Transverse colon (tissue), 4 donors: ENCODE results near the gene ITPKB. TPM values are rescaled to one million over a fixed set of nuclear protein-coding genes. Genes with fewer than 3 reads are reported as not detected.

Source experiments
- DNase-seq: peaks from one replicate; pipeline ENCODE4 v3.0.0-alpha.2; 2019
- H3K27ac ChIP-seq, 4 donors: fragments of 200-600 bp; sonication (generic); 2 replicates each; pipeline ENCODE4 v1.5.1; 2016 to 2018; ENCODE audit warnings: inconsistent platforms in 4 of 4
- H3K27me3 ChIP-seq: fragments of 200-600 bp; sonication (generic); 2 replicates; pipeline ENCODE4 v1.5.1; 2017; ENCODE audit warnings: inconsistent platforms
- H3K36me3 ChIP-seq, 4 donors: fragments of 200-600 bp; sonication (generic); 2 replicates each; pipeline ENCODE4 v1.5.1; 2017 to 2019; ENCODE audit warnings: inconsistent platforms in 4 of 4
- H3K4me1 ChIP-seq, 4 donors: fragments of 200-600 bp; sonication (generic); 2 replicates each; pipeline ENCODE4 v1.5.1; 2017 to 2020; ENCODE audit warnings: inconsistent platforms in 4 of 4
- H3K4me3 ChIP-seq, 4 donors: fragments of 200-600 bp; sonication (generic); 1 replicate in 1 of 4; 2 replicates in 3 of 4; pipeline versions ENCODE4 v1.5.1 to v1.6.1; 2017 to 2019; ENCODE audit warnings: inconsistent platforms in 4 of 4
- H3K9me3 ChIP-seq, 2 donors: fragments of 200-600 bp; sonication (generic); 2 replicates each; pipeline ENCODE4 v1.5.1; 2017 to 2019; ENCODE audit warnings: inconsistent platforms in 2 of 2
- EP300 ChIP-seq: sonication (generic); formaldehyde crosslinking; IDR thresholded peaks from one replicate; pipeline ENCODE4 v1.6.1; 2017; ENCODE audit warnings: antibody characterized with exemption, low read depth
- POLR2A ChIP-seq: fragments of 450-650 bp; IDR thresholded peaks from one replicate; pipeline ENCODE4 v1.6.1; 2016; ENCODE audit warnings: antibody characterized with exemption, mild to moderate bottlenecking, moderate library complexity
- POLR2AphosphoS5 ChIP-seq, 3 donors: sonication (generic); formaldehyde crosslinking; IDR thresholded peaks; one replicate each; pipeline ENCODE4 v1.6.1; 2016; ENCODE audit warnings: antibody characterized with exemption in 3 of 3
- WGBS, 2 donors: methylation state at CpG; one replicate each; pipeline ENCODE4 v1.1.5; 2018; ENCODE audit warnings: low coverage in 1 of 2; 5-methylcytosine and 5-hydroxymethylcytosine counted together
- in situ Hi-C, 4 donors: fragments of 200-750 bp; cut with MboI; loops; one replicate each; pipeline versions ENCODE4 v1.15.0 to v1.15.1; 2017; ENCODE audit warnings: low sequenced_read_pairs in 3 of 4, low pct_ligation_motif_present in 1 of 4, low pct_unique_long_range_greater_than_20kb in 1 of 4
- intact Hi-C: fragments of 100-400 bp; cut with DNase I; formaldehyde crosslinking; loops from one replicate; pipeline ENCODE4 v1.15.1; 2023; ENCODE audit warnings: low total_unique reads
- total RNA-seq, 4 donors: library from RNA; depleted of rRNA; stranded (reverse); fragments of >200 nt; gene quantifications; one replicate each; pipeline ENCODE4 v1.1.0, GENCODE V29; 2016
- TF ChIP-seq, protein P1 (sequence below), 5 experiments: fragments of 200-600 bp in 3 of 5; fragments of 450-650 bp in 2 of 5; sonication (generic) in 3 of 5; IDR thresholded peaks; 1 replicate in 2 of 5; 2 replicates in 3 of 5; pipeline ENCODE4 v1.5.1; 2016 to 2017; ENCODE audit warnings: antibody characterized with exemption in 5 of 5, inconsistent platforms in 3 of 5, mild to moderate bottlenecking in 2 of 5, moderate library complexity in 1 of 5

The ITPKB gene
- total RNA-seq, 4 donors from 2014 or later = 14.3 to 57.6 (median 23.7) TPM

DNA sequence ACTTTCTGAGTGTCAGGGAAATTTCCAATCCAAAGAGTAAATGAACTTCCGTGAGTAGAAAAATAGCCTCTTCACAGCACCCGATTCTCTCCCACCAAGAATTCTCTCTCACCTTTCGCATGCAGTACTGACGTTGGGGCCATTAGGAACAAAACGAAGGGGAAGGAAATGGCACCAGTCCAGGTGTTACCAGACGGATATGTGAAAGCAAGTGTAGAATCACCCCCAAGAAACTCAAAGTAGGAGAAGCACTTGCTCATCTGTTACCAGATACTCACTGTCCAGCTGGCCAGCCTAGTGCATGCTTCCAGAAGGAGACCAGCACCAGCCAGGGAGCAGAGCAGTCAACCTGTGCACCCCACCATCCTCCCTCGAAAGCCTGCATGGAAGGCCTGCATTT, 55.1 kb downstream of the ITPKB start:
- peaks cover 28 to 79% (median 51%) of the 10 kb centered on the region in 4 donors for H3K4me1 ChIP-seq
- TF ChIP-seq POLR2AphosphoS5 (IDR thresholded peaks at IDR 0.05) = no peak
- TF ChIP-seq, protein P1, sequence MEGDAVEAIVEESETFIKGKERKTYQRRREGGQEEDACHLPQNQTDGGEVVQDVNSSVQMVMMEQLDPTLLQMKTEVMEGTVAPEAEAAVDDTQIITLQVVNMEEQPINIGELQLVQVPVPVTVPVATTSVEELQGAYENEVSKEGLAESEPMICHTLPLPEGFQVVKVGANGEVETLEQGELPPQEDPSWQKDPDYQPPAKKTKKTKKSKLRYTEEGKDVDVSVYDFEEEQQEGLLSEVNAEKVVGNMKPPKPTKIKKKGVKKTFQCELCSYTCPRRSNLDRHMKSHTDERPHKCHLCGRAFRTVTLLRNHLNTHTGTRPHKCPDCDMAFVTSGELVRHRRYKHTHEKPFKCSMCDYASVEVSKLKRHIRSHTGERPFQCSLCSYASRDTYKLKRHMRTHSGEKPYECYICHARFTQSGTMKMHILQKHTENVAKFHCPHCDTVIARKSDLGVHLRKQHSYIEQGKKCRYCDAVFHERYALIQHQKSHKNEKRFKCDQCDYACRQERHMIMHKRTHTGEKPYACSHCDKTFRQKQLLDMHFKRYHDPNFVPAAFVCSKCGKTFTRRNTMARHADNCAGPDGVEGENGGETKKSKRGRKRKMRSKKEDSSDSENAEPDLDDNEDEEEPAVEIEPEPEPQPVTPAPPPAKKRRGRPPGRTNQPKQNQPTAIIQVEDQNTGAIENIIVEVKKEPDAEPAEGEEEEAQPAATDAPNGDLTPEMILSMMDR (IDR thresholded peaks at IDR 0.05) = no peak
- TF ChIP-seq EP300 = no peak
- TF ChIP-seq POLR2A = no peak
- H3K4me3 ChIP-seq = no peak overlapping the region
- H3K27me3 ChIP-seq = no peaks in the 10 kb centered on the region
- DNase-seq = no peak
- no peaks in the 10 kb centered on the region for H3K36me3 ChIP-seq
- intact Hi-C loops = no loop called here
- no peaks in the 10 kb centered on the region for H3K9me3 ChIP-seq
- in situ Hi-C loops = no loop called here
- WGBS, 2 donors = 84% methylated on average over 7 of the region's 7 CpGs; no CpG with 5 or more reads in 1 of the 2 donors
- no peak overlapping the region for H3K27ac ChIP-seq

DNA sequence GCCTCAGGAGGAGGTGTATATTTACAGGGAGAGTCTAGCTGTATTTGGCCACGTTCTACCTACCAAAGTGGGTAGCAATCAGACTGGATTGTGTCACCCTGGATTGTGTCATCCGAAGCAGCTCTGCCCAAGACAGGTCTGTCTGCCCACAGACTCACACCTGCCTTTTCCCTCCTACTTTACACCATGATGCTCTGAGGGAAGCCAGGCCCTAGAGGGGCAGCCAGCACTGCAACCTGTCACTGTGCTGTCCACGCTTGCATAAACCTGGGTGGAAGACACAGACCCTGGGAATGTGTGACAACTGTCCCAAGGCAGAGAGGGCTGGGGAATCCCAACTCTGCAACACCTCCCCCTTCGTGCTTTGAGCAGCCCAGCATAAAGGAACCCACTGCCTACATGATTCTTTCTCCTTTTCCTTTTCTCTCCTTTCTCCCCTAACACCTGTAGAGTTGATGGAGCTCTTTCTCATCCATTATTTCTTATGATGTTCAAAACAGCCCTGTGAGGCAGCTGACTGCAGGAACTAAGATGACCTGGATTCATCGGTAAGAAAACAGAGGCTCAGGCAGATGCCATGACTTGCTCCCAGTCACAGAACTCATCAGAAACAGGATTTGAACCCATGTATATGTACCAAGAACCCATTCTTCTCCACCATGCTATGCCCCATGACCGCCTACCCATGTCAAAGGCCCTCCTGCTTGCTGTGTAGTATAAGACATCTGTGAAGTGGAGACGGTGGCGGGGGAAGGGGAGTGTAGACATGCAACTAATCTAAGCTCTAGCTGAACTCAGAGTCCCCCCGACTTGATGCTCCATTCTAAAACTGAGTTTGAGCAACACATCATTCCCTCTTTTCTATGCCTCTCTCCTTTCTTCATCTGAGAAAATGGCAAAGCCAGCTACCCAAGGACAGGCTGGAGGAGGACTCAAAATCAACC, 55.9 kb downstream of the ITPKB start:
- H3K27me3 ChIP-seq = no peaks in the 10 kb centered on the region
- 83 to 92% methylated on average over 3 to 9 of the region's 9 CpGs for WGBS, 2 donors
- H3K9me3 ChIP-seq = no peaks in the 10 kb centered on the region
- intact Hi-C loops = no loop called here
- no peak for TF ChIP-seq EP300
- TF ChIP-seq, protein P1 (IDR thresholded peaks at IDR 0.05) = no peak
- TF ChIP-seq POLR2AphosphoS5 (IDR thresholded peaks at IDR 0.05) = no peak
- TF ChIP-seq POLR2A = no peak
- H3K4me3 ChIP-seq = no peak overlapping the region
- H3K27ac ChIP-seq = peak overlapping the region; percentile 11 to 89 (median 86)
- in situ Hi-C loops = no loop called here
- DNase-seq = no peak
- no peaks in the 10 kb centered on the region for H3K36me3 ChIP-seq
- peaks cover 29 to 78% (median 49%) of the 10 kb centered on the region in 4 donors for H3K4me1 ChIP-seq

DNA sequence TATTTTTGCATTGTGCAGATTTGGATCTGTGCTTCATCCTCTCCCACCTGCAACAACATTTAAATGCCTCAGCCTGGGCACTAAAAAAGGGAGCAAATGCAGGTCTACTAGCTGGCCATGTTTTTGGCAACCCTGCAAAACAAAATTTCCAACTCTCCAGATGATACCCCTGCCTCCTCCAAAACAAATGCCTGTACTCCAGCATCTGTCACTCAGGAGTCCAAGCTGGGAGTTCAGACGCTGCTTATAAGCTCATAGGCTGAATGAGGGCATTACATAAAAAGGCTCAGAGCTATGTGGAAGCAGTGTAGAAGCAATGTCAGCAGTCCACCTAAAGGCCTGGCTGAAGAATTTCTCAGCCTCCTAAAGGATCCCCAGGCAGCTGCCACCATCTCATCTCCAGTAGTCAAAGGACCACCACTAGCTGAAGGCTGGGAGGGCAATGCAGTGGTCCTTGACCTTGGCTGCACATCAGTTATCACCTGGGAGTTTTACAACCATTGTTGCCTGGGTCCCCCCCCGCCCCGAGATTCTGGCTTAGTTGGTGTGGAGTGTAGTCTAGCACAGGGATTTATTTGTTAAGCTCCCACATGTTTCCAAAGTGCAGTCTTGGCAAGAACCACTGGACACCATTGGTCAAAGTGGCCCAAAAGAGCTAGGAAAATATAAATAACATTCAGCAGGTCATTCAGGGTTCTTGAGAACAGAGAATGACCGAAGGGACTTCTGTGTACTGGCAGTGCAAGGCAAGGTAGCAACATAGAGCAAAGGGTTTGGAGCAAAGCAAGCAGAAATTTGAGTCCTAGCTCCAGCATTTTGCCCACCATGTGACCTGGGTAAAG, 57.2 kb downstream of the ITPKB start:
- TF ChIP-seq POLR2AphosphoS5 (IDR thresholded peaks at IDR 0.05) (no peak), POLR2A (no peak), EP300 (no peak)
- TF ChIP-seq, protein P1 (IDR thresholded peaks at IDR 0.05) = no peak
- Histone ChIP-seq H3K4me1 (peaks cover 35 to 78% (median 46%) of the 10 kb centered on the region in 4 donors), H3K27ac (peak overlapping the region; percentile 27 to 89 (median 86)), H3K9me3 (no peaks in the 10 kb centered on the region), H3K36me3 (no peaks in the 10 kb centered on the region), H3K4me3 (no peak overlapping the region), H3K27me3 (no peaks in the 10 kb centered on the region)
- in situ Hi-C loops = no loop called here
- intact Hi-C loops = no loop called here
- 81 to 92% methylated on average over 2 to 4 of the region's 4 CpGs for WGBS, 2 donors
- no peak for DNase-seq

DNA sequence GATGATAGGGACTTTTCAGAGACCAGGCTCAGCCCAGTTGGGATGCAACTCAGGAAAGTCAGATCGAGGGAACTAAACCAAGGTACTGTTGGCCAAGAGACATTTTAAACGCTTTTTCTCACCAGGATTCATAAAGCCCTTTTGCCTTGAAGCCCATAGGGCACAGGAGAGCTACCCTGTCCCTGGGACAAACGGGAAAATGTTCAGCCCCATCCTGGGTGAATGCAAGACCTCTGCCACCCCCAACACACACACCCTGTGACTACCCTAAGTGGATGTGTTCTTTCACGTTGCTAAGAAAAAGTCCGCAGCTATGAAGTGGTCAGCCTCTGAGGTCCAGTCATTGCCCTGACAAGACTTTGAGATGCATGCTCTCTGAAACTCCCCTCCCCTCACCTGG, 58.4 kb downstream of the ITPKB start:
- intact Hi-C loops = no loop called here
- H3K9me3 ChIP-seq = no peaks in the 10 kb centered on the region
- no peak overlapping the region for H3K4me3 ChIP-seq
- no peaks in the 10 kb centered on the region for H3K36me3 ChIP-seq
- in situ Hi-C loops = no loop called here
- peaks cover 41 to 78% (median 50%) of the 10 kb centered on the region in 4 donors for H3K4me1 ChIP-seq
- TF ChIP-seq POLR2AphosphoS5 (IDR thresholded peaks at IDR 0.05) (no peak), EP300 (no peak), POLR2A (no peak)
- TF ChIP-seq, protein P1 (IDR thresholded peaks at IDR 0.05) = no peak
- H3K27ac ChIP-seq = peak overlapping the region; percentile 85 to 89 (median 87)
- 52 to 64% methylated on average over 2 to 5 of the region's 5 CpGs for WGBS, 2 donors
- DNase-seq = no peak
- H3K27me3 ChIP-seq = no peaks in the 10 kb centered on the region
